GM10266 (cell line): ENCODE results near the gene HBP1.

Source experiments
- DNase-seq: peaks from one replicate; pipeline ENCODE4 v3.0.0; 2012; ENCODE audit errors: extremely low spot score
- CTCF ChIP-seq: IDR thresholded peaks from 2 replicates; pipeline ENCODE4 v1.5.1; 2012; ENCODE audit warnings: mild to moderate bottlenecking, low read depth; ENCODE audit not compliant: control insufficient read depth, insufficient read depth; ENCODE audit errors: missing control alignments

The HBP1 gene

GRCh38 chr7:107168233-107169119 is at the start of gene HBP1:
HBP1 (plus strand) TSS chr7:107169003; CDS start chr7:107179894, 10,891 bp downstream.
- TF ChIP-seq CTCF, result no peak
- DNase-seq, result peak; percentile 95

GRCh38 chr7:107119376-107120105 is 49.3 kb upstream of the HBP1 start:
- TF ChIP-seq CTCF, result no peak
- no peak for DNase-seq

- no peak for DNase-seq
- no peak for TF ChIP-seq CTCF
Measured at GRCh38 chr7:107122486-107122911, 46.3 kb upstream of the HBP1 start.

- no peak for TF ChIP-seq CTCF
- no peak for DNase-seq
Measured at GRCh38 chr7:107123392-107123791, 45.4 kb upstream of the HBP1 start.

DNA sequence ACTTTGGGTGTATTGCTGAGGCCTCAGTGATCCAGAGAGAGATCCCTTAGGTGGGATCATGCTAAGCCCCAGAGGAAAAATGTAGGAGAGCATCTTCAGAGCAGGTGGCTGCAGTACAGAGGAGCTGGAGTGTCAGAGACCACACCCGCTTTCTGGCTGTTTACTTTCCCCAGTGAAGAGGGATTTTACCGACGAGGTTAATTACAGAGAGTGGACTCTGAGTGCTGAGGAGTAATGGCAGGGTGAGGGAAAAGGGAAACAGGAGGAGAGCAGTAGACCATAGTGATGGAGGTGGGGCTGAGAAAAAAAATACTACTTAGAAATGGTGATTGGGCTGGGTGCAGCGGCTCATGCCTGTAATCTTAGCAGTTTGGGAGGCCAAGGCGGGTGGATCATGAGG is 43.3 kb upstream of the HBP1 start:
- TF ChIP-seq CTCF, result no peak
- no peak for DNase-seq

GRCh38 chr7:107128217-107128616 is 40.6 kb upstream of the HBP1 start:
- DNase-seq, result no peak
- no peak for TF ChIP-seq CTCF

GRCh38 chr7:107128748-107129147 is 40.1 kb upstream of the HBP1 start:
- DNase-seq, result no peak
- TF ChIP-seq CTCF, result no peak
